Cardiac septum (tissue), 1 donor: ENCODE data around the gene CCDC38. TPM values are rescaled to one million over a fixed set of nuclear protein-coding genes. Genes with fewer than 3 reads are reported as not detected.

Experiments used
- DNase-seq: peaks from one replicate; pipeline ENCODE4 v3.0.0-alpha.2; 2020; ENCODE audit warnings: low spot score
- intact Hi-C: fragments of 100-400 bp; cut with DNase I; formaldehyde crosslinking; loops from one replicate; pipeline ENCODE4 v1.14.0; 2022
- total RNA-seq: library from RNA; stranded (reverse); fragmentation: NEBNext Ultra II Directional; extraction: Animal tissue kit (Norgen Biotek cat#: 25700); gene quantifications from one replicate; pipeline ENCODE4 v1.2.1, GENCODE V29; 2021
- donor health status: DM: no; HTN: no; CAD: no.

The CCDC38 gene
- total RNA-seq, 1 donor from 2014 or later = not detected

DNA sequence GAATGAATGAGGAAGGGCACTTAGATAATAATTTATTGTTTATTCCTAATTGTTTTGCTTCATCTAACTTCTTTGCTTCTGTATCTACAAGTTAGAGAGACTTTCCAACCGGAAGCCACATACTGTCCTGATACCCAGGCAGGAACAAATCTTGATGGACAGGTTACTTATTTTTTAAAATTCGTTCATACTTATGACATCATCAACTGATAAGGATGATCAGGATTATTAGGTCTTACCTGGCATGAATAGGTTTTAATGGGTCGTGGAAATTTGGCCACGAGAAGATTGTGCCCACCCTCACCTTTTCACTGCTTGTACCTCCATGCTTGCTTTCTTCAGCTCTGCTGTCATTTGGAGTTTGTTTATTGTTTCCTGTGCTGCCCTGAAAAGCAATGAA, 44.3 kb downstream of the CCDC38 start:
- intact Hi-C loops = no loop called here
- DNase-seq = no peak

DNA sequence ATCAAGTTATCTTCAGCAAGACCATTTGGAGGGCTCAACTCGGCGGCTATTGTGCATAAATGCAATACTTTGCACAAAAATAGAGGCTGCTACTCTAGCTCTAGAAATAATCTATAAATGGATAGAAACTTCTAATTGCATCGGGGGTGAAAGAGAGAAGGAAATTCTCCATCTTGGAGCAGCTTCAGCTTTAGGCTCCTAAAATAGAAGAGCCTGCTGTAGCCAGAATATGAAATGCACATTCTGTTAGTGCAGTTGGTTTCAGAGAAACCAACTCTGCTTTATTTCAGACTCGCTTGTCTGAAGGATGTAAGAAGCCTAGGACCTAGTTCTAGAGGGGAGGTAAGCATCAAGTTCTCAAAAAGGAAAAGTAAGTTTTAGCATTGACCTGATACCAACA, 45.6 kb downstream of the CCDC38 start:
- intact Hi-C loops = no loop called here
- no peak for DNase-seq

DNA sequence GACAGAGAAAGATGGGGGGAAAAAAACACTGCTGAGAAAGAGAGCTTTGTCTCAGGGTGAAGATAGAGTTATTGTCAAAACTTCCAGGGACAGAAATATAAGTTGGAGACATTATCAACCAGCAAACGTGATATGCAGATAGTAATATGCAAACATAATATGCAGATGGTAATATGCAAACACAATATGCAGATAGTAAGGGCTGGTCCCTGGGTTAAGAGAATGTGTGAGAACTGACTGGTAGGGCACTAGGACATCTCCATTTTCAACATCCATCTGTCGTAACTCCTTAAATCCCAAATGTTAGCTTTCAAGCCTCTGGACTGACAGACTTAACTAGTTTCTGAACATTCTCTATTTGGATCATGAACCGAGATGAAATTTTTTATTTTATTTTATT, 51.5 kb downstream of the CCDC38 start:
- DNase-seq = no peak
- intact Hi-C loops = no loop called here

DNA sequence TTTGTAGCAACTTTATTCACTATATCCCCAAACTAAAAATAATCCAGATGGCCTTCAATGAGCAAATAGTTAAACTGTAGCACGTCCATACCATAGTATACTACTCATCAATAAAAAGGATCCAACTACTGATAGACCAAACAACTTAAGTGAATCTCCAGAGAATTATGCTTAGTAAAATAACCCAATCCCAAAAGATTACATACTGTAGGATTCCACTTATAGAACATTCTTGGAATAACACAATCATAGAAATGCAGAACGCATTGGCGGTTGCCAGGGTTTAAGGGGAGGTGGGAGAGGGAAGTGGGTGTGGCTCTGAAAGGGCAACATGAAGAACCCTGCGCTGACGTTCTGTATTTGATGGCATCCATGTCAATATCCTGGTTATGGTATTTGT, 55.1 kb downstream of the CCDC38 start:
- DNase-seq = no peak
- intact Hi-C loops = no loop called here

DNA sequence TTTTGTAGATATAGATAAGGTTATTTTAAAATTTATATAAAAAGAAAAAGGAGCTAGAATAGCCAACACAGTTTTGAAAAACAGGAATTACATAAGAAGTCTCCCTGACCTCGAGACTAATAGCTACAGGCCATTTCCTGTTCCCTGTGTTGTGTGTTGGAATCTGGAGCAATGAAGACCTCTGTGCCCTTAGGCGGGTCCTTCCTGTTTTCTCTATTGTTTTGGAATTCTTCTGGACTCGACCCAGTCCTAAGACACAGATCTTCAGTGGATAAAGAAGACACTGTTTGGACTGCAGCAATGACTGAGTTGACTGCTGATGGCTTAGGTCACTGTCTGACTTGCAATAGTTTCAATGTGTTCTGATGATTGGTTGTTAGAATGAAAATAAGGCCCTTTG, 57.4 kb downstream of the CCDC38 start:
- DNase-seq = no peak
- intact Hi-C loops = no loop called here

DNA sequence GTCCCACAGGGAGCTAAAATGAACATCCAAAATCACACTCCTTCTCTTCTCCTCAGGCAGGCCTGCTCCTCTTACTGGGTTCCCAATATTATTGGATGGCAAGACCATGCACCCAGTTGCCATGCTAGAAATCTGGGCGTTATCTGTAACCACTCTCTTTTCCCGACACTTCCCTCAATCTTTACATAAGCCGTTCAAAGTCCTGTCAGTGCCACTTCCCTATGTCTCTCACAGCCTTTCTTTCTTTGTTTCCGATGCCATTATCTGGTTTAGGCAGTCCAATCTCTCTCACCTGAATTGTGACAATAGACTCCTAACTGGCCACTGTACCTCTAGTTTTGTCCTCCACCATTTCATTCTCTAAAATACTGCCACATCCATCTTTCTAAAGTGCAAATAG, 59.5 kb downstream of the CCDC38 start:
- no peak for DNase-seq
- intact Hi-C loops = no loop called here

DNA sequence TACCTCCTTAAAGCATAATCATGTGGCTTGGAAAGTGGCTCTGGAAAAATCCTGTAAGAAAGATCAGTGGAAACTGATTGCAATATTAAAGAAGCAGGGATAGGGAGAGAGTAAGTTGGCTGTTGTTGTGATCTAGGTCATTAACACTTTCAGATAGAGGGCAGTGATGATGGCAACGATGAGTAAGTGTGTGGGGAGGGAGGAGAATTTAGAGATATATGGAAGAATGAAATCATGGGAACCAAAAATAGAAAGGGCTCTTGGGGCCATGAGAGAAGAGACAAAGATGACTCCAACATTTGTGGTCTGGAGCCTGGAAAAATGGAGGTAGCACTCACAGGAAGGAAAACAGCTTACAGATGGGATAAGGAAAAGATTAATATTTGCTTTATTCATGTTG, 60.3 kb downstream of the CCDC38 start:
- no peak for DNase-seq
- intact Hi-C loops = no loop called here

DNA sequence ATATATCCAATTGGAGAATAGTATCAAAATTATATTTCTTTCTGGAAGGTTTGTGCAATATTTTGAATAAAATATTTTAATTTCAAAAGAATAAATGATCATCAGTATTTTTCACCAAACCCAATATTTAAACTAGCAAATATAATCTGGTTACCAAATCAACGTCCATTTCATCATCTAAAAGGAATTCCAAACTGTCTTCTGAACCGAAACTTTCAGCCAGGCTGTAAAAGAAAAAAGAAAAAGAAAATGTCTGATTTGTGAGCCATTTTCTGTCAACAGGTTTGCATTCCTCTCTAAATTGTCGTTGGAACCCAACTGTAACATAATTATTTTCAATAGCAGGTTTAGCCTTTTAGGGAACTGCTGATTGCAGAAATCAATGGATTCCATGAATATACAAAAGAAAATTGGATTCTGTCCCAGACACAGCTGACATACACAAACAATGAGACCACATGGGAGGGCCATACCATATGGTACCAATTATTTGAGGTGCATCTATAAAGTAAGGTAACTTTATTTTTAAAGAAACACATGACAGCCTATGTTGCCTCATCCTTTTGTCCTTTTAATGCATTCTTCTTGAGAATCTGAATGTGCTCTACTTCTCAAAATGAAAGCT, 61.0 kb downstream of the CCDC38 start:
- intact Hi-C loops = no loop called here

DNA sequence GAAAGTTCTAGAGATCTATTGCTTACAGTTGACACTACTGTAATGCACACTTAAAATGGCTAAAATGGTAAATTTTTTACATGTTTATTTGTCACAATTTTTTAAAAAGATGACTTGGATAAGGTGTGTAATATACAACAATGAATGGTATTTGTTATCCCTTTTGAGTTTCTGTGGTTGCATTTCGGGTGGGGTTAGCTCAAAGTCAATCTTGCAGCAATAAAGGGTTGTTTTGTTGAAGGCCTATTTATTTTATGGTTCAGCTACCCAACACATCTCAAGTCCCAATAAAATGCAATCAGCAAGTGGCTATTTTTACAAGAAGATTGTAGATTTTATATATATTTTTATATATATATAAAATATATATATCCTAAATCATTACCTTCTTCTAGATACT, 61.5 kb downstream of the CCDC38 start:
- intact Hi-C loops = no loop called here
- DNase-seq = no peak

More for the DNA sequence above, 61.0 kb downstream of the CCDC38 start:
- no peak for DNase-seq

DNA sequence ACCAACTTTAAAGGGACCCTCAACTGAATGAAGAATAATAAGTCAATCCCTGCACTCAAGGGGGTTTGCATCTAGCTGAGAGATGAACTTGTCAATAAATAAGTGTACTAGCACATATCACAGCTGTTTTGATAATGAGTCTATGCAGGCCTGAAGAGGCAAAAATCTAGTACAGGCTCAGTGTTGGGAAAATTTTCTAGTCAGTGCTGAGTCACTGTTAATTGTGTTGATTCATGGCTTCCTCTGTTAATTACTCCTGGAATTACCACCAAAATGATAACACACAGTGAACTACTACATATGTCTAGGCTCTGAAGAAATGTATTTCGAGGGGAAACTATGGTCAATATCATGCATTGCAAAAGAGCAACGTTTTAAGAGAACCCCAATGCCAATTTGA, 64.8 kb downstream of the CCDC38 start:
- intact Hi-C loops = no loop called here
- DNase-seq = no peak

DNA sequence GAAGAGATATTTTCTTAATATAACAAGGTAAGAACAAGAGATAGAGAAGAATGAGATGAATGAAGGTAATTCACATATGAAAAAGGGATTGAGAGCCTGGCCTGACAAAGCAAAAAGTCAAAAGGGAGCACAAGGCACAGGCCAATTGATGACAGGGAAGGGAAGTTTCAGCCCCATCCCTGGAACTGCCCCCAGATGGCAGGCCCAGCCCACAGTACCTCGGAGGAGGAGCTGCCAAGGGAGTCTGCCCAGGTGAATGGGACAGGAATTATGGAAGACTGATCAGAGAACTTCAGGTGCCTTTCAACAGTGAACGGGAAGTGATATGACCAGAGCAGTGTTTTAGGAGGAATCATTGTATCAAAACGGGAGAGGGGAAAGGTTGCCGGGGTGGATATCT, 68.0 kb downstream of the CCDC38 start:
- no peak for DNase-seq
- intact Hi-C loops = no loop called here

DNA sequence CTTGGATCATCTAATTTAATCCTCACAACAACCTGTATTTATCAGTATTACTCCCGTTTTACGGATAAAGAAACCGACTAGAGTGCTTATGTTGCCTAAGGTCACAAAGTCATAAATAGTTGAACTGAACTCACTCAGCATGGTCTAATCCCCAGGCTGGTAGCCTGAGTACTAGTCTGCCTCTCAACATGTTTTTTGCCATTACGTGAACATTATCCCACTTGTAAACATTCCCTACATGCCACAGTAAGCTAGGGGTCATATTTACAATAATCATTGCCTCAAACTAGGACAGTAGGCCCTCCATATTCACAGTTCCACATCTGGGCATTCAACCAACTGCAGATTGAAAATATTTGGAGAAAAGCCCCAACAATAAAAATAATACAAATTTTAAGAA, 71.5 kb downstream of the CCDC38 start:
- intact Hi-C loops = no loop called here
- DNase-seq = no peak

DNA sequence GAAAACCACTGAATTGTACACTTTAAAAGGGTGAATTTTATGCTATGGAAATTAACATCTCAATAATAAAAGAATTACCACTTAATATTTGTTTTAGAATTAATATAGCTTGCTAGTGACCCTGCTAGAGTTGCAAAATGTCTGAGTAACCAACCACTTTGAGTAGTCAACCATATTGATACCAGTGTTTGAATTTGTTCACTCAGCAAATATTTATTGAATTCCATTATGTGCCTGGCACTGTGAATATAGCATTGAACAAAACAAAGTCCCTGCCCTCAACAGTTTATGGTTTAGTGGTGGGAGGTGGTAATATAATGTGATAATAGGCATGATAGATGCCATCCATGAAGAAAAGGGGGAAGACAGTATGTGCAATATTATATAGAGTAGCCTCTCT, 79.1 kb downstream of the CCDC38 start:
- no peak for DNase-seq
- intact Hi-C loops = no loop called here

DNA sequence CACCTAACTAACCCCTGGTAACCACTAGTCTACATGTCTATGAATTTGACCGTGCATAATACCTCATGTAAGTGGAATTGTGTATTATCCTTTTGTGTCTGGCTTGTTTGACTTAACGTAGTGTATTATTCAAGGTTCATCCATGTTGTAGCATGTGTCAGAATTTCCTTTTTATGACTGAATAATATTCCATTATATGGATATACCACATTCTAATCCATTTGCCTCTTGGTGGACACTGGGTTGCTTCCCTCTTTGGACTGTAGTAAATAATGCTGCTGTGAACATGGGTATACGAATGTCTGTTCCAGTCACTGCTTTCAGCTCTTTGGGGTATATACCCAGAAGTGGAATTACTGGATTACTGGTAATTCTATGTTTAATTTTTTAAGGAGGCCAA, 80.4 kb downstream of the CCDC38 start:
- intact Hi-C loops = no loop called here
- no peak for DNase-seq

DNA sequence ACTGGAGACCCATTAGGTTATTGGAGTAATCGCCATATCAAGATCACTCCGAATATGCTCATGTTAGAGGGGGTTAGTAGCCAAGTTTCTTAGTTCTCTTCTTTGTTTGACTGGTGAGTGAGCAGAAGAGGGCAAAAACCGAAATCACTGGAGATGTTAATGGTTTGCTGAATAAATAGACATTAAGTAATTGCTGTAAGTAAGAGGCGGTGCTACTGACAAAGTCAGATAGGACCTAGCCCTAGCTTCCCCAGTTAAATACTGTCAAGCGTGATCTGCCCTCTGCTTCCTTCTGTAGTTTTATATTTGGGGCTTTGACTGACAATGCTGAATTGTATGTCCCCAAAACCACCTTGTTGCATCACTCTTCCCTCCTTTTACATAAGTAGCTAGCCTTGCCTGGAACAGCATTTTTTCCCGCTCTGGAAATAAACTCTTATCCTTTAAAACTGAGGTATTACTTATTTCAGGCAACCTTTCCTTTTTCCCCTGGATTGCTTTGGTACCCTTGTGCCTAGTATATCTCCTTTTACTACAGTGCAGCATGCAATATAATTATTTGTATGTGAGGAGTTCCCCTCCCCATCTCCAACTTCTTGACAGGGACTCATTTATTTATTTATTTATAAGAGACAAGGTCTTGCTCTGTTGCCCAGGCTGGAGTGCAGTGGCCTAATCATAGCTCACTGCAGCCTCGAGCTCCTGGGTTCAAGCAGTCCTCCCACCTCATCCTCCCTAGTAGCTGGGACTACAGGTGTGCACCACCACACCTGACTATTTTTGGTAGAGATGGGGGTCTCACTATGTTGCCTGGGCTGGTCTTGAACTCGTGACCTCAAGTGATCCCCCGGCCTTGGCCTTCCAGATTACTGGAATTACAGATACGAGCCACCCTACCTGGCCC, 82.2 kb downstream of the CCDC38 start:
- intact Hi-C loops = no loop called here
- no peak for DNase-seq

DNA sequence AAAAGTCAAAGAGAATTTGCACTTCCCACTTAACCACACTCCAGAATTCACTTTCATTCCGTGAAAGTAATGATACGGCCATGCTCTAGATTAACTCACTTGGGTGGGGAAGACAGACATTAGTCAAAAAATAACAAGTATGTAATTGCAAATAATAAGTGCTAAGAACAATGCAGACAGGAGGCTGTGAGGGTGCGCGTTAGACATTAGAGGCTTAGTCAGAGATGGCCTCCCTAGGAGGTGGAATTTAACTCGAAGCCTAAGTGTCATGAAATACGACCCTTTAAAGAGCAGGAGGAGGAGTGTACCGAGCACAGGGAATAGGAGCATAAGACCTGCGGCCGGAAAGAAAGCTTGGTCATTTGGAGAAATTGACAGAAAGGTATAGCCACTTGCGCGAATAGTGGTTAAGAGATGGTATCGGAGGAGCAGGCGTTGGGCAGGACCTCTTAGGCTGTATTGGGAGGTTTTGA, 83.0 kb downstream of the CCDC38 start:
- DNase-seq = no peak
- intact Hi-C loops = no loop called here

DNA sequence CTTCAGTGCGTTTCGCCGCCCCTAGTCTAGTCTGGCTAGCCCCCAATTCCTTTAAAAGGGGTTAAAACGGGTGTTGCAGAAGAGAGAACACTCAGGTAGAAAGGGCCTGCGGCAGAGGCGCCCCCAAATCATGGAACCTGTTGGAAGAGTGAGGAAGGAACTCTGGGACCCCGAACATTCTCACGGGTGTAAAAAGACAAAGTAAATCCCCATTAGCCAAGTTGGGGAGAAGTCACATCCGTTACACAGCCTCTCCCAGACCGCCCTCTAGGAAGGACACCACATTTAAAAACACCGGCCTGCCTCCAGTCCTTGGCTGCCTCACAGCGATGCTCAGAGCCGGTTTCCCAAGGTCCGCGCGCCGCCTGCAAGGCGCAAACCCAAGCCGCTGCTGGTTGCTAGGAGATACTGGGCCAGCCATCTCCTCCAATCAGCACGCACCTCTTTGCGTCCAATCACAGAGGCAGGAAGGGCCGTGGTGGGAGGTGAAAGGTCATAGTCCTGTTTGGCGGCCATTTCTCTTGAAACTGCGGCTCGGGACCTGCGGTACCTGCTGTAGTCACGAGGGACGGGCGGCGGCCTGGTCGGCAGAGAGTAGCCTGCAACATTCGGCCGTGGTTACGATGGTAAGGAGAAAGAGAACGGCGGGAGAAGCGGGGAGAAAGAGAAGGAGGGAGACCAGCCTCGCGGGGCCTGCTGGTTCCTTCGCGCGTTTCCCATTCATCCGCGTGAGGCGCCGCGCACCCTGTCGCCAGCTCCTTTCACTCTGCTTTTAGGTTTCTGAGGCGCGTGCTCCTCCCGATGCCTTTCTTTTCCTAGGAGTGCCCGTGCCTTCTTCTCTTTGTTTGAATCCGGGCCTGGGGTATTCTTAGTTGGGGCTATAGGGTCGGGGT, 83.7 kb downstream of the CCDC38 start, which contains the start of gene SNRPF:
SNRPF (plus strand) TSS at position 502 of the 893 bp plus-strand sequence; CDS start at position 624, 122 bp downstream.
- intact Hi-C loops = no loop called here
- peak; percentile 98 for DNase-seq

DNA sequence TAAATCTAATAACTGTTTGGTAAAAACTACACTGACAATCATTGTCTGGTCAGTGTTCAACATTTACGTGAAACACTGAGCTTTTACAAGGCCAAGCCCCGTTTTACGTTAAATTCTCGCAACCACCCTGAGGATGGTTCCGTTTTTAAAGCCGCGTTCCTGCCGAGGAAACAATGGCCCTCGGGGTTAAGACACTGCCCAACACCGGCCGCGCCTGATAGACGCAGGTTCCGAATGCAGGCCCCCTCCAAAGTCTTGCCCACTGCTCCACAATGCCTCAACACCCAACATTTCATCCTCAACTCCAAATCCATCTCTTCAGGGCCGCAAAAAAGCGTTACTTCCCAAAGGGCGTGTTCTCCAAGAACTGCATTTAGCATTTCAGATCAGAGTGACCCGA, 84.6 kb downstream of the CCDC38 start:
- intact Hi-C loops = no loop called here
- DNase-seq = no peak

DNA sequence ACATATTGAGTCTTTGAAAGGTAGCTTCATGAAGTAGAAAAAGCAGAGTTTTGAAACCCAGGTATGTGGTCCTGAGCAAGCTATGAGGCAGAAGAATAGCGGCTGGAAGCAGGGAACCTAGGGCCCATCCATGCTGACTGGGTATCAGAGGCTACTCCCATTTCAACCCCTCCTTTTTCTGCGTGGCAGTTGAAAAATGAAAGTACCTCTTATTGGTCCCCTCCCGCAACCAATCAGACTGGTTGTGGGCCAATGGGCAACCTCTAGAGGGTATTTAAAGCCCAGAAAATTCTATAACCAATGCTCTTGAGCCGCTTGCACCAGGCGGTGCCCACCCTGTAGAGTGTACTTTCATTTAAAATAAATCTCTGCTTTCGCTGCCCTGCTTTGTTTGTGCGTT, 85.3 kb downstream of the CCDC38 start:
- intact Hi-C loops = no loop called here

DNA sequence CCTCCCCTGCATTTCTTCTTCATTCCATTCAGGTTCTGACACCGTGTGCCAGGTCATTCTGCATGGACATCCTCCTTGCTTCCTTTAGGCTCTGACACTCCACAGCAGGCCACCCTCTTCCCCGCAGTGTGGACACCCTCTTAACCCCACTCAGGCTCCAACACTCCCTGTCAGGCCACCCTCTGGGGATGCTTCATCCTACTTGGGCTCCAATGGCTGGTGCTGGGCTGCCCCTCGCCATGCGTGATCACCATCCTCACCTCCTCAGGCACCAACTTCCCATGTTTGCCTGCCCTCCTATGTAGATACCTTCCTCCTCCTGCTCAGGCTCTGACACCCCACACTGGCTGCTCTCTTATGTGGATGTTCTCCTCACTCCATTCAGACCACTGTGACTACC, 90.3 kb downstream of the CCDC38 start:
- DNase-seq = no peak
- intact Hi-C loops = no loop called here

More for the DNA sequence above, 85.3 kb downstream of the CCDC38 start:
- DNase-seq = no peak
